H9 (cell line): ENCODE data around the gene ZNF512B. TPM values are rescaled to one million over a fixed set of nuclear protein-coding genes. Genes with fewer than 3 reads are reported as not detected.

Source experiments
- DNase-seq: peaks from one replicate; pipeline ENCODE4 v3.0.0-alpha.2; 2017
- H2AFZ ChIP-seq: one replicate; pipeline ENCODE4 v1.6.1; 2013; ENCODE audit warnings: mild to moderate bottlenecking, low read length, control low read depth, moderate library complexity
- H2AK5ac ChIP-seq: 2 replicates; pipeline ENCODE4 v1.6.1; 2013; ENCODE audit warnings: low read length, control low read depth, mixed read lengths; ENCODE audit not compliant: insufficient read length
- H2BK120ac ChIP-seq: one replicate; pipeline ENCODE4 v1.6.1; 2013; ENCODE audit warnings: low read depth, mild to moderate bottlenecking, low read length, control low read depth, inconsistent platforms; ENCODE audit not compliant: poor library complexity, severe bottlenecking
- H2BK12ac ChIP-seq: 2 replicates; pipeline ENCODE4 v1.6.1; 2013; ENCODE audit warnings: low read length, control low read depth, mixed read lengths, low read depth; ENCODE audit not compliant: insufficient read length
- H2BK15ac ChIP-seq: 2 replicates; pipeline ENCODE4 v1.6.1; 2013; ENCODE audit warnings: low read depth, low read length, control low read depth
- H2BK20ac ChIP-seq: one replicate; pipeline ENCODE4 v1.6.1; 2013; ENCODE audit warnings: low read depth, mild to moderate bottlenecking, low read length, control low read depth, inconsistent platforms; ENCODE audit not compliant: poor library complexity, severe bottlenecking
- H2BK5ac ChIP-seq: 2 replicates; pipeline ENCODE4 v1.6.1; 2013; ENCODE audit warnings: low read length, control low read depth, mixed read lengths; ENCODE audit not compliant: insufficient read length
- H3K14ac ChIP-seq: 2 replicates; pipeline ENCODE4 v1.6.1; 2013; ENCODE audit warnings: low read length, control low read depth; ENCODE audit not compliant: insufficient read depth
- H3K18ac ChIP-seq: 2 replicates; pipeline ENCODE4 v1.6.1; 2013; ENCODE audit warnings: low read depth, mild to moderate bottlenecking, mixed read lengths, low read length, control low read depth; ENCODE audit not compliant: insufficient read length
- H3K23ac ChIP-seq: 2 replicates; pipeline ENCODE4 v1.6.1; 2013; ENCODE audit warnings: low read length, control low read depth, mixed read lengths, low read depth; ENCODE audit not compliant: insufficient read length
- H3K23me2 ChIP-seq: 2 replicates; pipeline ENCODE4 v1.6.1; 2013; ENCODE audit warnings: low read depth, mild to moderate bottlenecking, mixed read lengths, low read length, control low read depth; ENCODE audit not compliant: insufficient read length, poor library complexity, severe bottlenecking
- H3K27ac ChIP-seq: 2 replicates; pipeline ENCODE4 v1.5.1; 2013; ENCODE audit warnings: low read length, control low read depth, mixed read lengths, low read depth; ENCODE audit not compliant: insufficient read length
- H3K27me3 ChIP-seq: 2 replicates; pipeline ENCODE4 v1.6.1; 2013; ENCODE audit warnings: low read length, control low read depth, inconsistent platforms; ENCODE audit not compliant: insufficient read depth
- H3K4ac ChIP-seq: 2 replicates; pipeline ENCODE4 v1.6.1; 2013; ENCODE audit warnings: low read depth, mild to moderate bottlenecking, control low read depth, inconsistent platforms, low read length, moderate library complexity
- H3K4me1 ChIP-seq: 2 replicates; pipeline ENCODE4 v1.6.1; 2013; ENCODE audit warnings: low read length, control low read depth, inconsistent platforms; ENCODE audit not compliant: insufficient read depth
- H3K4me2 ChIP-seq: 2 replicates; pipeline ENCODE4 v1.6.1; 2013; ENCODE audit warnings: low read length, control low read depth, mixed read lengths; ENCODE audit not compliant: insufficient read length, insufficient read depth
- H3K56ac ChIP-seq: 2 replicates; pipeline ENCODE4 v1.6.1; 2013; ENCODE audit warnings: low read depth, mild to moderate bottlenecking, mixed read lengths, low read length, control low read depth; ENCODE audit not compliant: insufficient read length
- H3K79me1 ChIP-seq: 2 replicates; pipeline ENCODE4 v1.6.1; 2013; ENCODE audit warnings: low read depth, mild to moderate bottlenecking, moderate library complexity, low read length, control low read depth, inconsistent platforms; ENCODE audit not compliant: insufficient read depth, poor library complexity, severe bottlenecking
- H3K79me2 ChIP-seq: 2 replicates; pipeline ENCODE4 v1.6.1; 2013; ENCODE audit warnings: low read length, control low read depth, inconsistent platforms; ENCODE audit not compliant: insufficient read depth
- H3K9ac ChIP-seq: 2 replicates; pipeline ENCODE4 v1.6.1; 2013; ENCODE audit warnings: low read length, control low read depth, mixed read lengths; ENCODE audit not compliant: insufficient read length; ENCODE audit errors: extremely low read depth
- H3K9me3 ChIP-seq: one replicate; pipeline ENCODE4 v1.6.1; 2013; ENCODE audit warnings: low read depth, low read length, inconsistent platforms; ENCODE audit not compliant: control insufficient read depth
- H3T11ph ChIP-seq: one replicate; pipeline ENCODE4 v1.6.1; 2013; ENCODE audit warnings: mild to moderate bottlenecking, low read length, control low read depth, inconsistent platforms
- H4K20me1 ChIP-seq: one replicate; pipeline ENCODE4 v1.6.1; 2013; ENCODE audit not compliant: control insufficient read depth, insufficient read length, insufficient read depth
- H4K5ac ChIP-seq: 2 replicates; pipeline ENCODE4 v1.6.1; 2013; ENCODE audit warnings: low read depth, mild to moderate bottlenecking, mixed read lengths, low read length, control low read depth; ENCODE audit not compliant: insufficient read length
- H4K8ac ChIP-seq: replicated peaks from 2 replicates; pipeline ENCODE4 v1.6.1; 2013; ENCODE audit warnings: low read length, control low read depth, mixed read lengths, low read depth; ENCODE audit not compliant: insufficient read length
- H4K91ac ChIP-seq: 2 replicates; pipeline ENCODE4 v1.6.1; 2013; ENCODE audit warnings: low read depth, mild to moderate bottlenecking, moderate library complexity, mixed read lengths, low read length, control low read depth; ENCODE audit not compliant: insufficient read length
- H3K27ac Mint-ChIP-seq, 3 experiments: 2 replicates in 2 of 3; 3 replicates in 1 of 3; pipeline ENCODE4 v1.8.0; 2020 to 2021; ENCODE audit warnings: mixed read lengths in 3 of 3, mild to moderate bottlenecking in 1 of 3, moderate library complexity in 1 of 3
- H3K27me3 Mint-ChIP-seq: 2 replicates; pipeline ENCODE4 v1.8.0; 2021; ENCODE audit warnings: low read depth, mild to moderate bottlenecking, moderate library complexity, mixed read lengths
- H3K36me3 Mint-ChIP-seq, 3 experiments: 2 replicates in 2 of 3; 3 replicates in 1 of 3; pipeline ENCODE4 v1.8.0; 2020 to 2021; ENCODE audit warnings: low read depth in 3 of 3, mixed read lengths in 3 of 3; ENCODE audit not compliant: insufficient read depth in 1 of 3
- H3K4me1 Mint-ChIP-seq, 2 experiments: 2 replicates each; pipeline ENCODE4 v1.8.0; 2020; ENCODE audit warnings: mixed read lengths in 2 of 2
- H3K4me3 Mint-ChIP-seq, 2 experiments: 2 replicates in 1 of 2; 3 replicates in 1 of 2; pipeline ENCODE4 v1.8.0; 2020 to 2021; ENCODE audit warnings: mild to moderate bottlenecking in 2 of 2, mixed read lengths in 2 of 2, moderate library complexity in 1 of 2
- H3K9me3 Mint-ChIP-seq, 2 experiments: 2 replicates in 1 of 2; 3 replicates in 1 of 2; pipeline ENCODE4 v1.8.0; 2020; ENCODE audit warnings: mild to moderate bottlenecking in 2 of 2, mixed read lengths in 2 of 2, moderate library complexity in 1 of 2
- CTCF ChIP-seq: fragments of 200-600 bp; sonication (generic); conservative IDR thresholded peaks from 3 replicates; pipeline ENCODE4 v1.8.0; 2021; ENCODE audit warnings: antibody characterized with exemption, mild to moderate bottlenecking
- WGBS: extraction: QIAGEN DNeasy Blood & Tissue Kit; methylation state at CpG from one replicate; pipeline ENCODE4 v1.1.7; 2013; ENCODE audit warnings: missing lambda C conversion rate, low lambda C conversion rate, mixed read lengths; ENCODE audit not compliant: insufficient read length; ENCODE audit errors: extremely low coverage; 5-methylcytosine and 5-hydroxymethylcytosine counted together
- total RNA-seq: library from RNA; stranded (reverse); gene quantifications from 2 replicates; pipeline ENCODE4 v1.2.1, GENCODE V29; 2021

ZNF512B gene
- total RNA-seq, 1 experiment from 2014 or later = 46.0 TPM

GRCh38 chr20:63963784-63964301 is 5.9 kb downstream of the ZNF512B start:
- no peaks in the 10 kb centered on the region for H3K79me2 ChIP-seq
- no peak overlapping the region for H2BK120ac ChIP-seq
- no peak overlapping the region for H3T11ph ChIP-seq
- Mint-ChIP-seq H3K27ac (no peak overlapping the region; a peak in 1 of 7 replicates), H3K36me3 (peaks cover 15 to 66% (median 58%) of the 10 kb centered on the region in 3 experiments; a peak in 6 of 7 replicates), H3K9me3 (peaks cover 2 to 10% of the 10 kb centered on the region in 2 experiments; a peak in 3 of 5 replicates), H3K27me3 (no peaks in the 10 kb centered on the region), H3K4me3 (no peak overlapping the region), H3K4me1 (peaks cover 12 to 18% of the 10 kb centered on the region in 2 experiments)
- H2BK15ac ChIP-seq = no peak overlapping the region
- no peak overlapping the region for H3K23ac ChIP-seq
- H3K23me2 ChIP-seq = peaks cover under 1% of the 10 kb centered on the region
- H3K4me1 ChIP-seq = no peaks in the 10 kb centered on the region; the same call in 1 of the 2 replicates
- no peak overlapping the region for H2BK12ac ChIP-seq
- no CpG with 5 or more reads among the region's 16 CpGs for WGBS
- H3K14ac ChIP-seq = no peak overlapping the region
- no peak overlapping the region for H3K9ac ChIP-seq
- H2AFZ ChIP-seq = no peak overlapping the region
- no peak overlapping the region for H3K4me2 ChIP-seq
- no peaks in the 10 kb centered on the region for H4K20me1 ChIP-seq
- no peak overlapping the region for H3K18ac ChIP-seq
- H3K4ac ChIP-seq = no peak overlapping the region
- H2AK5ac ChIP-seq = no peak overlapping the region
- no peak overlapping the region for H3K27ac ChIP-seq
- no peak overlapping the region for H4K91ac ChIP-seq
- no peak for DNase-seq
- no peak overlapping the region for H2BK5ac ChIP-seq
- H3K56ac ChIP-seq = no peak overlapping the region
- no peaks in the 10 kb centered on the region for H3K27me3 ChIP-seq
- H3K9me3 ChIP-seq = peaks cover 40% of the 10 kb centered on the region
- no peak for TF ChIP-seq CTCF
- H3K79me1 ChIP-seq = no peaks in the 10 kb centered on the region
- no peak overlapping the region for H4K5ac ChIP-seq
- no peak overlapping the region for H4K8ac ChIP-seq
- H2BK20ac ChIP-seq = no peak overlapping the region
